SU-DHL-6 (cell line): ENCODE data around the gene P4HTM.
A peak's percentile ranks its signal among the peaks of the same experiment; 100 is the strongest.

Experiments used
- CTCF ChIP-seq: fragments of 200-600 bp; sonication (generic); IDR thresholded peaks from one replicate; pipeline ENCODE4 v1.5.1; 2017; ENCODE audit warnings: antibody characterized with exemption, mild to moderate bottlenecking, low read length, moderate library complexity; ENCODE audit not compliant: insufficient read depth, poor library complexity, severe bottlenecking
- EZH2phosphoT487 ChIP-seq: fragments of 200-600 bp; sonication (generic), shearing (Covaris generic); conservative IDR thresholded peaks from 2 replicates; pipeline ENCODE4 v1.6.1; 2018; ENCODE audit warnings: mild to moderate bottlenecking, antibody characterized with exemption, low read length, moderate library complexity, mixed read lengths

GRCh38 chr3:49007068-49007770, 17.2 kb downstream of the P4HTM start, which contains the start of gene WDR6:
- TF ChIP-seq CTCF (peak; percentile 36), EZH2phosphoT487 (no peak)
